ENCODE data around the gene LRBA. TPM values are rescaled to one million over a fixed set of nuclear protein-coding genes. Genes with fewer than 3 reads are reported as not detected.

Gene LRBA
- total and polyA plus RNA-seq, 4 donors = 11.8 to 149 (median 34.2) TPM

DNA sequence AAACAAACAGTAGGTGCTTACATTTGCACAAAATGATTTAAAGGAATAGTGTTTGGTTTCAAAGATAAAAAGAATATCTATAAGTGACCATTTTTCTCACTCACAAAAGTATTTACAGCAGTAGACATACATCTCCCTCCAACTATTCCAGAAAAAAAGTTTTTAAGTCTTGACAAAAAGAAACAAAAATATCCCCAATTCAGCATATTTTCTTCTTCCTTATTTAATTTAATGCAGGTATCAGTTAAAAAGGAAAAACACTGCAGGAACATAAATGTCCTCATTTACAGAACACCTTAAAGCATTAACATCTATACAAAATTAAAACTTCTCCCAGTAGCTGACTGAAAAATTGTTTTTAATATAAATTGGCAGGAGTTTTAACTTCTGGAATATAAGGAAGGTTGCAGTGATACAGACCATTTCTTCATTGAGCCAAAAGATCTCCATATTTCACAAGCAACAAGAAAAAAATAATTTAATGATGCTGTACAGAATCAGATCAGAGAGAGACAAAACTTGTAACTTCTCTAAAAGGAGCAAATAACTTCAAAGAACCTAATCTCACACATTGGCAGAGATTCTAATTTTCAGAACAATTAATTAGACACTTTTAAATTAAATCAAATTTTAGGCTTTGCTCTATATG is 428.8 kb downstream of the LRBA start:
- TF ChIP-seq, protein P1, sequence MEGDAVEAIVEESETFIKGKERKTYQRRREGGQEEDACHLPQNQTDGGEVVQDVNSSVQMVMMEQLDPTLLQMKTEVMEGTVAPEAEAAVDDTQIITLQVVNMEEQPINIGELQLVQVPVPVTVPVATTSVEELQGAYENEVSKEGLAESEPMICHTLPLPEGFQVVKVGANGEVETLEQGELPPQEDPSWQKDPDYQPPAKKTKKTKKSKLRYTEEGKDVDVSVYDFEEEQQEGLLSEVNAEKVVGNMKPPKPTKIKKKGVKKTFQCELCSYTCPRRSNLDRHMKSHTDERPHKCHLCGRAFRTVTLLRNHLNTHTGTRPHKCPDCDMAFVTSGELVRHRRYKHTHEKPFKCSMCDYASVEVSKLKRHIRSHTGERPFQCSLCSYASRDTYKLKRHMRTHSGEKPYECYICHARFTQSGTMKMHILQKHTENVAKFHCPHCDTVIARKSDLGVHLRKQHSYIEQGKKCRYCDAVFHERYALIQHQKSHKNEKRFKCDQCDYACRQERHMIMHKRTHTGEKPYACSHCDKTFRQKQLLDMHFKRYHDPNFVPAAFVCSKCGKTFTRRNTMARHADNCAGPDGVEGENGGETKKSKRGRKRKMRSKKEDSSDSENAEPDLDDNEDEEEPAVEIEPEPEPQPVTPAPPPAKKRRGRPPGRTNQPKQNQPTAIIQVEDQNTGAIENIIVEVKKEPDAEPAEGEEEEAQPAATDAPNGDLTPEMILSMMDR (IDR thresholded peaks at IDR 0.05; ENCODE audit: control extremely low read depth, extremely low read depth) = no peak
- Histone ChIP-seq H3K4me3 (no peak overlapping the region), H3K27ac (ENCODE audit: low read depth in 1 of 2, low read length in 1 of 2) (no peak overlapping the region), H3K9me3 (ENCODE audit: control insufficient read depth in 4 of 4, insufficient read depth in 3 of 4, low read length in 3 of 4) (peaks cover 0 to 4% (median 0%) of the 10 kb centered on the region in 4 donors), H3K27me3 (ENCODE audit: control insufficient read depth in 3 of 3, insufficient read depth in 3 of 3, low read length in 2 of 3) (peaks cover 0 to 44% (median 43%) of the 10 kb centered on the region in 3 donors), H3K9ac (ENCODE audit: insufficient read depth in 1 of 2, low read length in 2 of 2) (no peak overlapping the region), H3K4me1 (ENCODE audit: control insufficient read depth in 5 of 5, insufficient read depth in 5 of 5, low read length in 5 of 5) (peaks cover 0 to 22% (median 4%) of the 10 kb centered on the region in 5 donors), H3K36me3 (ENCODE audit: control insufficient read depth in 4 of 4, insufficient read depth in 4 of 4, low read length in 4 of 4) (peaks cover 0 to 8% (median 5%) of the 10 kb centered on the region in 4 donors)
- peak in 1 of 3 donors; percentile 5 for DNase-seq
- ATAC-seq (ENCODE audit: insufficient read depth, low FRiP score) = no peak

DNA sequence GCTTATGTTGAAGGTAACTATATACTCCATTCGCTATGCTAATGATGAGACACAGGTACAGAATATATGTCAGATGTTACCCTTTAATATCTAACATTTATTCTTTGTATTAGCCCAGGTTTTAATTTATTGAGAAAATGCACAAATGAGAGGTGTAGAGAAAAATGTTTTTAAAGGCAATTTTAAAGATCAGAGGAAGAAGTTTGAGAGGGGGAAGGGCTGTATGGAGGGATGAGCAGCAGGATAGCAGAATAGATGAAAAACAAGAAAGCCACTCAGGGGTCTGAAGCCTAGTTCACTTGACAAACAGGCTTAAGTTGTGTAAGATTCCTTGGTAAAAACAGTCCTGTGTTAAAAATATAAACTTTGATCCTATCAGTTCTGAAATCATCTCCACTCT is 429.5 kb downstream of the LRBA start:
- 100% methylated on average over 1 of the region's 1 CpG for WGBS, 2 donors
- ATAC-seq (ENCODE audit: insufficient read depth, low FRiP score) (no peak), DNase-seq (peak in 1 of 3 donors; percentile 16)
- H3K27me3 ChIP-seq (ENCODE audit: control insufficient read depth in 3 of 3, insufficient read depth in 3 of 3, low read length in 2 of 3) = peaks cover 0 to 51% (median 50%) of the 10 kb centered on the region in 3 donors
- no peak overlapping the region for H3K4me3 ChIP-seq
- H3K9me3 ChIP-seq (ENCODE audit: control insufficient read depth in 4 of 4, insufficient read depth in 3 of 4, low read length in 3 of 4) = peaks cover 0 to 4% (median 0%) of the 10 kb centered on the region in 4 donors
- H3K9ac ChIP-seq (ENCODE audit: insufficient read depth in 1 of 2, low read length in 2 of 2) = no peak overlapping the region
- no peak overlapping the region for H3K27ac ChIP-seq (ENCODE audit: low read depth in 1 of 2, low read length in 1 of 2)
- H3K4me1 ChIP-seq (ENCODE audit: control insufficient read depth in 5 of 5, insufficient read depth in 5 of 5, low read length in 5 of 5) = peaks cover 0 to 22% (median 4%) of the 10 kb centered on the region in 5 donors
- TF ChIP-seq, protein P1 (IDR thresholded peaks at IDR 0.05; ENCODE audit: control extremely low read depth, extremely low read depth) = no peak
- peaks cover 0 to 8% (median 5%) of the 10 kb centered on the region in 4 donors for H3K36me3 ChIP-seq (ENCODE audit: control insufficient read depth in 4 of 4, insufficient read depth in 4 of 4, low read length in 4 of 4)

DNA sequence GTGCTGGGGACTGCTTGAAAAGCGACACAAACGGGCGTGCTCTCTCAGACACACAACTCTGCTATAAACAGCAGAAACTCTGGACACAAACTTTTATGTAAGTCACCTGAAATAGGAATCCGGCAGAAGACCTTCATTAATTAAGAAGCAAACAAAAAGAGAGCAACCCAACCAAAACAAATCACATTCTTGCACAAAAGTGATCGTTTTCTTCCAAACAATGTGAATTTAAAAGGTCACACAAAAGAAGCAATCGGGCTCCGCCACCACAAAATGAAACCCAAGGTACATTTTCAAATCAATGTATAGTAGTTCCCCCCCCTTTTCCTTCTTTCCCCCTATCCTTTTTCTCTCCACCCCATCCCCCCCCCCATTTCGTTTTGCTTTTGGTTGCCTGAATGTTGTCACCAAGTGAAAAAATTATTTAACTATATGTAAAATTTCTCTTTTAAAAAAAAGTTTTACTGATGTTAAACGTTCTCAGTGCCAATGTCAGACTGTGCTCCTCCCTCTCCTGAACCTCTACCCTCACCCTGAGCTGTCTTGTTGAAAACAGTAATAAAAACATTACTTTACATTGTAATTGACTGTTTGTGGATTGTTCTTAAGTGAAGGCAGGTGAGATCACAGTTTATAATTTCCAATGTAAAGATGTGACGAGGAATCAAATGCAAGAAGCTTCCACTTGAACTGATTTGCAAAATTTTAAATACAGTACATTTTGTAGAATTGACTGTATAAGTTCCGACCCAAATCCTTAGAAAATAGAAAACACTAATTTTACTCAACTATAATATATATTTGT is 430.8 kb downstream of the LRBA start:
- ATAC-seq (ENCODE audit: insufficient read depth, low FRiP score) = no peak
- no peak overlapping the region for H3K4me3 ChIP-seq
- 86 to 89% methylated on average over 11 of the region's 11 CpGs for WGBS, 2 donors

More for the DNA sequence above, 430.8 kb downstream of the LRBA start:
- peaks cover 0 to 63% (median 60%) of the 10 kb centered on the region in 3 donors for H3K27me3 ChIP-seq (ENCODE audit: control insufficient read depth in 3 of 3, insufficient read depth in 3 of 3, low read length in 2 of 3)
- H3K9me3 ChIP-seq (ENCODE audit: control insufficient read depth in 4 of 4, insufficient read depth in 3 of 4, low read length in 3 of 4) = peaks cover 0 to 6% (median 0%) of the 10 kb centered on the region in 4 donors
- no peak overlapping the region for H3K9ac ChIP-seq (ENCODE audit: insufficient read depth in 1 of 2, low read length in 2 of 2)
- H3K27ac ChIP-seq (ENCODE audit: low read depth in 1 of 2, low read length in 1 of 2) = no peak overlapping the region
- peak; percentile 13 to 39 (median 25) for DNase-seq
- TF ChIP-seq, protein P1 (IDR thresholded peaks at IDR 0.05; ENCODE audit: control extremely low read depth, extremely low read depth) = no peak
- H3K36me3 ChIP-seq (ENCODE audit: control insufficient read depth in 4 of 4, insufficient read depth in 4 of 4, low read length in 4 of 4) = peaks cover 0 to 6% (median 3%) of the 10 kb centered on the region in 4 donors
- peaks cover 0 to 32% (median 4%) of the 10 kb centered on the region in 5 donors for H3K4me1 ChIP-seq (ENCODE audit: control insufficient read depth in 5 of 5, insufficient read depth in 5 of 5, low read length in 5 of 5)
